Hematopoietic multipotent progenitor cell (in vitro differentiated cells): ENCODE results near the gene MORN1. TPM values are rescaled to one million over a fixed set of nuclear protein-coding genes. Genes with fewer than 3 reads are reported as not detected.
"Not testable (repeated sequence)": the region's sequence is repeated elsewhere in the genome, so short reads cannot be mapped to it uniquely, and the experiment has no call there.

Source experiments
- DNase-seq, 3 donors: peaks; one replicate each; pipeline ENCODE4 v3.0.0-alpha.2; 2011 to 2015; ENCODE audit warnings: low read depth in 2 of 3, low spot score in 2 of 3
- total RNA-seq: library from RNA; depleted of rRNA; stranded (reverse); fragments of >200 nt; gene quantifications from one replicate; pipeline ENCODE4 v1.2.3, GENCODE V29; 2012

MORN1 gene
- total RNA-seq, 1 donor: 17.8 TPM

DNA sequence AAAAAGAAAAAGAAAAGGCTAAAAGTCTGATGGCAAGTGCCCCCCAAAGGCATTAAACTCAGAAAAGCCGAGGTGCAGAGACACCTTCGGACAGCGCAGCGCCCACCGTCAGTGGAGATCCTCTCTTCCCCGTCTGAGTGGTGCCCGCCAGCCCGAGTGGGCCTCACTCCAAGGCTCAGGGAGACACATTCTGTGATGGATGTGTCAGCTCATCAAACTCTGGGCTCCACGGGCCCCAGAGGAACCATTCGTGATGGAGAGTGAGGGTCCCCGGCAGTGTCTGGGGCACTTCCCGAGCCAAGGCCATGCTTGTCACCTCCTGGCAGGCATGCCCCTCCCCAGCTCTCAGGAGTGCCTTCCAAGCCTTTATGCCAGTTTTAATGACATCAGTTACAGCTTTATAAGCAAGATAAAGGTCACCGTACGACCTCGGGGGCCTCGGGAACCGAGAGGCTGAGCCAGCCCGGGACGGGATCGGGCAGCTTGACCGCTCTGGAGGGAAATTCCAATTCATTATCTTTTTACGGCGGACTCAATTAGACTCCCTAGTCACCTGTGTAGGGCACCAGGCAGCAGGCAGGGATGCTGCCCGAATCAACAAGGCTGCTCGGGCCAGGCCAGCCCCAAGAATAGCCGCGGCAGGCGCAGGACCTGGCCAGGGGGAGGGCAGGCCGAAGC, 49.5 kb downstream of the MORN1 start:
- no peak for DNase-seq

GRCh38 chr1:2340918-2341254, 50.5 kb downstream of the MORN1 start:
- no peak for DNase-seq

DNA sequence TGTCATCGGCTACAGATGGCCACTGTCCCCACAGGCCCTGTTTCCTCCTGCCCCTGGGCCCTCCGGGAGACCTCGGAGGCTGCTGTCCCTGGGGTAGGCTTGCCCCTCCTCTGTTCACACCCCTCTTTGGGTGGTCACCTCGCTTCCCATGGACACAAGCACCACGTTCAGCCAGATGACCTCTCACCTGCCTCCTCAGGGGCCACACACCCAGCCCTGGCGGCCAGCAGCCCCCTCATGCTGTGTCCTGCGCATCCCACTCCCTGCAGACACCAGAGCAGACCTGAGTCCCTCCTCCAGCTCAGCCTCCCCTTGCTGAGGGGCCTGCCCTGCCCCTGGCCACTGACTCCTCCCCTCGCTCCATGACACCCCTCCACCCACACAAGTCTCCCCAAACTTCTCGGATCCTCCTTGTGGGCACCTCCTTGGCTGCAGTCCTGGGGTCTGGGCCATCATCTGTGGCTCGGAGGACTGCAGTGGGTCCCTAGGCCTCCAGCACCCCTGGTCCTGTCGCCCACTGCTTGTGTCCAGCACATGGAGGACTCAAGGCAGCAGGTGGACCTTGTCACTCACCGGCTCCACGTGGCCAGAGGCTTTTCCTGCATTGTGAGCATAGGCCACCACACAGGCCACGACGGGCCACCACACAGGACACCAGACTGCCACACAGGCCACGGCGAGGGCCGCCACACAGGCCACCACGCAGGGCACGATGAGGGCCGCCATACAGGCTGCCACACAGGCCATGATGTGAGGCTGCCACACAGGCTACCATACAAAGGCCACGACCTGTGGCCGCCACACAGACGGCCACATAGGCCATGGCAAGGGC, 51.1 kb downstream of the MORN1 start:
- DNase-seq: no peak

DNA sequence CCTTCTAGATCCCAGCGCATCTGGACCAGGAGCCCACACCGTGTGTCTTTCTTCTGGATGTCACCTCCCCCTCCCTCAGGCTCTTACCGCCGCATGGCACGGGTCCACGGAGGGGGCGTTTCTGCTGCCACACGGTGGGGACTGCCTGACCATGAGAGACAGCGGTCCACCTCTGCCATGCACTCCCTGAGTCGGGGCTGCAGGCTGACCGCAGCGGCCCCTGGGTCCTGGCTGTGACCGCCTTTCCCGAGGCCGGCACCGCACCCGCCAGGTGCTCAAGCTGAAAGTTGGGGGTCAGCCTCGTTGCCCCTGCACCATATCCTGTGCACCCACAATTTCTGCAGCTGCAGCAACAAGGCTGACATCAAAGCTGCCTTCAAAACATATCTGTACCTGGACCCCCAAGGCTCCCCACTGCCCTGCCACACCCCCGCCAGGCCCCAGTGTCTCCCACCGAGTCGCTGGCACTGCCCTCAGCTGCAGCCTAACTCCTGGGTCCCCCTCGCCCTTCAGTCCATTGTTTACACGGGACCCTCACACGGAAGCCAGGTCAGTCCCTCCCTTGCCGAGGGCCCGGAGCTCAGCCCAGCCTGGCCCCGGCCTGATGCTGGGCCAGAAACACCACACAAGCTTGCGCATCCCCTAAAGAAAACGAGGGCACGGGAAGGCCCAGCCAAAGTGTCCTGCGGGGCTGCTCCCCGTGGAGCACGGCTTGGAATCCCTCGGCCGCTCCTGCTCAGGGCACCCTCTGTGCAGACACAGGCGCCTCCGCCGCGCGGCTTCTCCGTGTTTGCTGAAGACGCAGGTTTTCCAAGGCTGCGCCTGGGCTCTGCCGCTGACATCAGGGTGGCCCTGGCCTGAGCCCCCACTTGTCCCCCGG, 51.9 kb downstream of the MORN1 start:
- DNase-seq: no peak

DNA sequence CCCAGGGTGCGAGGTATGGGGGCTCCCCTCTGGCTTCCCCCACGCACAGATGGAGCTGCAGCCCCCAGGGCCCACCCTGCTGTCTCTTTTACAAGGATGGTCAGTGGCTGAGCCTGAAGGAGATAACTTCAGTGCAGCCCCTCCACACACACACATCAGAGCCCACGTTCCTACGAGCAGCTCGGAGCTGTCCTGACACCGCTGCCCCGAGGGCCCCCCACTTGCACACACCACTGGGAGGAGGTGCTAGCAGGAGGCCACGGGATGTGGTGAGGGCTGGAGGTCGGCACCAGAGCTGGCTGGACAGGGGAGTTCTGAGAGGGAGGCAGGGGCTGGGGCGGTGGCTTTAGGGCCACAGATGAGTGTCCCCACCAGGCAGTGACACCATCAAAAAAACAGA, 53.9 kb downstream of the MORN1 start:
- DNase-seq: no peak

- no peak for DNase-seq
Observed at GRCh38 chr1:2337081-2337480, 54.3 kb downstream of the MORN1 start.

GRCh38 chr1:2336499-2336898, 54.9 kb downstream of the MORN1 start:
- DNase-seq: no peak

DNA sequence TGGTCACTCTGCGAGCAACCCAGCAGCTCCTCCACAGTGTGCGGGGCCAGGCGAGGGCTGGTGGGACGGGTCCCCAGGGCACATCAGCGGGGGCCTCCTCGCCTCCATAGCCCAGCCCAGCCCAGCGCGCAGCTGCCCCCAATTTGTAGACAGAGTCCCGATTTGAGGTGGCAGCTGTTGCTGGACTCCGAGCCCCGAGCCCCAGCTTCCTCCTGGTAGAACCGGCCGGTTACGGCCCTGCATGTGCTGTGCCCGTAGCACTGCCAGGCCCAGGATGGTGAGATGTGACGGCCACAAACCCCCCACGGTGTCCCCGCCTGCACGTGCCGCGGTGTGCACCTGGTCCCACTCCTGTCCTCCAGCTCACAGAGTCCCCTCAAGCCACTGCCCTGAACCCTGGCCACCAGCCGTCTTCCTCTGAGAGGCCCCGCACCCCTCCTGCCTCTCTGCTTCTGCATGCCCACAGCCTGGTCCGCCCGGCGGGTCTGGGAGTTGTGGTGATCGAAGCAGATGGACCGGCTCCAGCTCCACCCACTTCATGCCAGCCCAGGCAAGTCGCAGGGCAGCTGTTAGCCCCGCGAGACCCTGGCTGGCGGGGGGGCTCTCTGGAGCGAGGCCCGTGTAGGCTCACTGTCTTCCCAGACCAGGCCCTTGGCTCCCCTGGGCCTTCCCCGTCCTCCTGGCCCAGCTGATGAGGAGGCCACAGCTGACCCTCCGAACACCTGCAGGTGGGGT, 55.5 kb downstream of the MORN1 start:
- no peak for DNase-seq

- no peak for DNase-seq
Observed at GRCh38 chr1:2334883-2335534, 56.3 kb downstream of the MORN1 start.

DNA sequence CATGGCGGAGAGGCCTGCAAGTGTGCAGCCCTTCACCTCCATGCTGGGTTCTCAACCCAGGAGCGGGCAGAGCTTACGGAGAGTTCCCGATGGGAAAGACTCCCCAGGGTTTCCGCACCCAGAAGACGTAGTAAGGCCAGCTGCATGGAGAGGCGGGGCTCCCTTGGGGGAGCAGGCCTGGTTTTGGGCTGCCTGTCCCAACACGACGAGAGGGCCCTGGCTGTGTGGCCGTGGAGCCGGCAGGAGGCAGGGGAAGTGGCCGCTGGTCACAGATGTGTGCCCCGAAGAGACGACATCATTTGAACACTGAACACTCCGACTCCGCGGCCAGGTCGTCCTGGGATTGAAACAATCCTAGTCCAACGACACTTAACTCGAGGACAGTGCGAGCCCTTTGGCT, 57.0 kb downstream of the MORN1 start:
- no peak for DNase-seq

GRCh38 chr1:2331580-2331979, 59.8 kb downstream of the MORN1 start:
- not testable (repeated sequence) for DNase-seq

- no peak for DNase-seq
Observed at GRCh38 chr1:2331200-2331544, 60.2 kb downstream of the MORN1 start.

DNA sequence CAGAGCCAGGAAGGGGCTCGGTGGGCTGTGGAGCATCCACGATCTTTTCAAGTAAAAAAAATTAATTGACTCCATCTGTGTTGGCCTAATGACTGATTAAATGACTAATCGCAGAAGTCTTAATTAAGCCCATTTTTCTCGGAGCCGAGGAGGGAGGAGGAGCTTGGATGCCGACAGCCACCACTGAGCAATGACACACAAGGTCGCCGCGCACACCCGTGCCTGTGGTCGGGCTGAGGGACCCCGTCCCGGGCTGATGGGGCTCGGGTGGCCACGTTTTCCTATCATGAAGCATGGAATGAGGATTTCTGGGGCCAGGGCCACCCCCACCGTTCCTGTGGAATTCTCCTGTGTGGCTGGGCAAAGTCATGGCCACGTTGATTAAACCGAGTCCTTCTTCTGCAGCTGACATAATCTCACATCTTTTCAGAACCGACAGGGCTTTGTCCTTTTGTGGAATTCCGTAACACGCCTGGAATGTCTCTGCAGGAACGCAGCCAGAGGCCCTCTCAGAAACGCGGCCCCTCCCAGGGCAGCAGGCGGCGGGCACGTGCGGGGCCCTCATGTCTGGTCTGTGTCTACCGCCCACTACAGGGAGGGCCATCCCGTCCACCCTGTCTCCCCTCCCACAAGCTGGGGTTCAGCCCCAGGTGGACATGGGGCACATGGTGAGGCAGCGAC, 60.7 kb downstream of the MORN1 start:
- DNase-seq: no peak

GRCh38 chr1:2330035-2330434, 61.3 kb downstream of the MORN1 start:
- DNase-seq: no peak

DNA sequence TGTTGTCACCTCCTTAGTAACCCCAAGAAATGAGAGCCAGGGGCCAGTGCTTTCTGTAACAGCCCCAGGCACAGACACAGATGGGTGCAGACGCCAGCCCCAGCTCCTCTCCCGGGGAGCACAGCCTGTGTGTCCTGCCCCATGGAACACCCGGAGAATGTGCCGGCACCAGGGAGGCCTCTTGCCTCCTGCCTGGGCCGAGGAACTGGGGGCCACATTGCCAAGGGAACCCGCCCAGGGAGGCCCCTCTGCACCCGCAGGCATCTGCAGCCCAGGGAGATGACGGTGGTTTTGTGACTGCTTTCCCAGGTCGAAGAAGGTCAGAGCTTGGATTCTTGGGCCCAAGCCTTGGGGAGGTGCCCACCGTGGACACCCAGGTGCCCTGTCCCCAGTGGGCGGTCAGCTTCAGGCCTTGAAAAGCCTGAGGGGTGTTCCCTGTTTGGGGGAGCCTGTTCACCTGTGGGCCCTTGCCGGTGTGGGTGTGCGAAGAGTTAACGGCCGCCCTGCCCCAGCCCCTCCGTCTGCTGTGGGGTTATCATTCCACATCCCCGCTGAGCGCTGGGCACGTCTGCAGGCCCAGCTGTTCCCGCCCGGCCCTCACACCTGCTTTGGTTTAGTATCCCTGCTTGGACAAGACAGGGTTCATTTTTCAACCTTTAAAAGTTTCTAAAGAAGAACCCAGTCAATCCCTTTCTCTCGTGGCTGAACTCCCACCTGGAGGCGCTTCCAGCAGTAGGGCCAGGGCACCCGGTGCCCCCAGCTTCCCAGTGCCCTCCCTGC, 62.5 kb downstream of the MORN1 start:
- no peak for DNase-seq

DNA sequence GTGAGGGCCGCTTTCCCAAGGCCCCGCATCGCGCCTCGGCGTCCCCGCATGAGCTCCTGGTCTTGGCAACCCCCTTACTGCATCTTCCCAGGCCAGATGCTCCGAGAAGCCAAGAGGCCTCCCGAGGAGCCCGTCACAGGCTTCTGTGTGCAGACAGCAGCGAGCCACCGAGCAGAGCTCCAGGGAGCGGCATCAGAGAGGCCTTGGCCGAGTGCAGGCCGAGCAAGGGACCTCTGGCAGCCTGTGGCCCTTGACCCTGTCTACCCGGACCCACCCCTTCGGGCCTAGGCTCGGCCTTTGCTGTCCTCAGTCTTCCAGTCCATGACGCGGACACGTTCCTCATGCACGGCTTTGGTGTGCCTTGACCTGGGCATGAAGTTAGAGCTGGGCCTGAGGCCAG, 63.5 kb downstream of the MORN1 start:
- no peak for DNase-seq

DNA sequence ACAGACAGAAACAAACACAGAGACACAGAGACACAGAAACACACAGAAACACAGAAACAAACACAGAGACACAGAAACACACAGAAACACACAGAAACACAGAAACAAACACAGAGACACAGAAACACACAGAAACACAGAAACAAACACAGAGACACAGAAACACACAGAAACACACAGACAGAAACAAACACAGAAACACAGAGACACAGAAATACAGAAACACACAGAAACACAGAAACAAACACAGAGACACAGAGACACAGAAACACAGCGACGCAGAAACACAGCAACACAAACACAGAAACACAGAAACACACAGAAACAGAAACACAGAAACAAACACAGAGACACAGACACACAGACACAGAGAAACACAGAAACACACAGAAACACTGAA, 64.2 kb downstream of the MORN1 start:
- DNase-seq: not testable (repeated sequence)

GRCh38 chr1:2326524-2326923, 64.8 kb downstream of the MORN1 start:
- no peak for DNase-seq
